ENCODE data around the gene PHLDA2.

The PHLDA2 gene

GRCh38 chr11:2917842-2918490, 11.3 kb downstream of the PHLDA2 start:
- Histone ChIP-seq H3K27ac (no peak overlapping the region), H3K36me3 (no peaks in the 10 kb centered on the region), H3K9me3 (no peaks in the 10 kb centered on the region), H3K4me3 (no peak overlapping the region), H3K27me3 (peaks cover 0 to 6% of the 10 kb centered on the region in 2 donors), H3K4me1 (peaks cover 0 to 23% (median 5%) of the 10 kb centered on the region in 4 donors)
- TF ChIP-seq CTCF (IDR thresholded peaks at IDR 0.05) = no peak
- no peak for DNase-seq
- intact Hi-C loops (cut with DNase I; ENCODE audit: low total_unique reads) = no loop called here

- H3K4me1 ChIP-seq = peaks cover 0 to 31% (median 5%) of the 10 kb centered on the region in 4 donors
- DNase-seq = no peak
Measured at GRCh38 chr11:2916892-2917645, 12.2 kb downstream of the PHLDA2 start.

GRCh38 chr11:2916114-2916891, 12.9 kb downstream of the PHLDA2 start:
- Histone ChIP-seq H3K9me3 (no peaks in the 10 kb centered on the region), H3K4me1 (peaks cover 0 to 38% (median 5%) of the 10 kb centered on the region in 4 donors), H3K27ac (no peak overlapping the region), H3K27me3 (no peaks in the 10 kb centered on the region), H3K36me3 (no peaks in the 10 kb centered on the region), H3K4me3 (no peak overlapping the region)
- intact Hi-C loops (cut with DNase I; ENCODE audit: low total_unique reads) = no loop called here
- TF ChIP-seq CTCF (IDR thresholded peaks at IDR 0.05) = no peak
- DNase-seq = no peak

More at GRCh38 chr11:2916892-2917645, 12.2 kb downstream of the PHLDA2 start:
- no peak overlapping the region for H3K27ac ChIP-seq
- no peak for TF ChIP-seq CTCF (IDR thresholded peaks at IDR 0.05)
- no peaks in the 10 kb centered on the region for H3K36me3 ChIP-seq
- no peaks in the 10 kb centered on the region for H3K9me3 ChIP-seq
- H3K27me3 ChIP-seq = peaks cover 0 to under 1% of the 10 kb centered on the region in 2 donors
- intact Hi-C loops (cut with DNase I; ENCODE audit: low total_unique reads) = no loop called here
- H3K4me3 ChIP-seq = no peak overlapping the region

- H3K4me1 ChIP-seq = peaks cover 0 to 44% (median 5%) of the 10 kb centered on the region in 4 donors
- no peaks in the 10 kb centered on the region for H3K36me3 ChIP-seq
- DNase-seq = no peak
- H3K27me3 ChIP-seq = no peaks in the 10 kb centered on the region
- H3K4me3 ChIP-seq = no peak overlapping the region
- H3K9me3 ChIP-seq = no peaks in the 10 kb centered on the region
- no peak for TF ChIP-seq CTCF (IDR thresholded peaks at IDR 0.05)
- H3K27ac ChIP-seq = no peak overlapping the region
- intact Hi-C loops (cut with DNase I; ENCODE audit: low total_unique reads) = no loop called here
Measured at GRCh38 chr11:2915473-2915872, 13.7 kb downstream of the PHLDA2 start.

GRCh38 chr11:2914455-2915195, 14.6 kb downstream of the PHLDA2 start:
- no peaks in the 10 kb centered on the region for H3K9me3 ChIP-seq
- H3K36me3 ChIP-seq = no peaks in the 10 kb centered on the region
- intact Hi-C loops (cut with DNase I; ENCODE audit: low total_unique reads) = no loop called here
- DNase-seq = no peak
- no peak overlapping the region for H3K4me3 ChIP-seq
- peaks cover 0 to 45% (median 5%) of the 10 kb centered on the region in 4 donors for H3K4me1 ChIP-seq
- no peak overlapping the region for H3K27ac ChIP-seq
- no peaks in the 10 kb centered on the region for H3K27me3 ChIP-seq
- no peak for TF ChIP-seq CTCF (IDR thresholded peaks at IDR 0.05)

Measured in tibial artery (tissue), 4 donors.